Astrocyte (in vitro differentiated cells and primary cell): ENCODE measurements around the gene FAM222B.

ENCODE experiments used
- EZH2 ChIP-seq: IDR thresholded peaks from 2 replicates; pipeline ENCODE4 v1.6.1; 2012; ENCODE audit warnings: mild to moderate bottlenecking, low read length, inconsistent platforms; ENCODE audit not compliant: insufficient read depth
- TF ChIP-seq, protein P1 (sequence below): IDR thresholded peaks from 2 replicates; pipeline ENCODE4 v1.5.1; 2011; ENCODE audit warnings: low read depth, mild to moderate bottlenecking, inconsistent platforms, low read length, moderate library complexity; ENCODE audit not compliant: insufficient read depth

DNA sequence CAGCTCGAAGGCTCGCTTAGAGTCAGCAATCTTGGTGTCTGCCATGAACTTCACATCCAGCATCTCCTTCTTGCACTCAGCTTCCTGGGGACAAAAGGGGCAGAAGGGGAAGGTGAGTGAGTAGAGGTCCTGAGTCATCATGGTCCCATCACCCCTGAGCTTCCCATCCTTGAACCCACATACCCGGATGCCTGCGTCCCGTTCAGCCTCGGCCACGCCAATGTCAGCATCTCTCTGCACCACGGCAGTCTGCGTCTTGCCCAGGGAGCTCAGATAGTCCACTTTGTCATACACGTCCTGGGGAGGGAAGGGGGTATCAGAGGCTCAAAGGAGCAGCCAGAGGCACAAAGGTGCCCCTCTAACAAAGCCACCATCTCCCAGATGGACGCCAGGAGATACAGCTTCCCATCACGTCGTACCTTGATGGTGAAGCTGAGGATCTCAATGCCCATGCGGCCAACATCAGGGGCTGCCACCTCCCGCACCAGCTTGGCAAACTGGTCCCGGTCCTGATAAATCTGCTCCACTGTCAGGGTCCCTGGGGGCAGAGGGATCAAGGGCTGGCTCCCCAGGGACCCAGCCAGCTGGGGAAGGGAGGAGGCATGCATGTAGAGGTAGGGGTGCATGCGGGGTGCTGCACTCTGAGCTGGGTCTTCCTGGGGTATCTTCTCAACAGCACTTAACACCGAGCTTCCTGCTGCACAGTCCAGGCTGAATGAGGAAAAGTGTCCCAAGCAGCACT, 39.7 kb upstream of the FAM222B start:
- TF ChIP-seq, protein P1, sequence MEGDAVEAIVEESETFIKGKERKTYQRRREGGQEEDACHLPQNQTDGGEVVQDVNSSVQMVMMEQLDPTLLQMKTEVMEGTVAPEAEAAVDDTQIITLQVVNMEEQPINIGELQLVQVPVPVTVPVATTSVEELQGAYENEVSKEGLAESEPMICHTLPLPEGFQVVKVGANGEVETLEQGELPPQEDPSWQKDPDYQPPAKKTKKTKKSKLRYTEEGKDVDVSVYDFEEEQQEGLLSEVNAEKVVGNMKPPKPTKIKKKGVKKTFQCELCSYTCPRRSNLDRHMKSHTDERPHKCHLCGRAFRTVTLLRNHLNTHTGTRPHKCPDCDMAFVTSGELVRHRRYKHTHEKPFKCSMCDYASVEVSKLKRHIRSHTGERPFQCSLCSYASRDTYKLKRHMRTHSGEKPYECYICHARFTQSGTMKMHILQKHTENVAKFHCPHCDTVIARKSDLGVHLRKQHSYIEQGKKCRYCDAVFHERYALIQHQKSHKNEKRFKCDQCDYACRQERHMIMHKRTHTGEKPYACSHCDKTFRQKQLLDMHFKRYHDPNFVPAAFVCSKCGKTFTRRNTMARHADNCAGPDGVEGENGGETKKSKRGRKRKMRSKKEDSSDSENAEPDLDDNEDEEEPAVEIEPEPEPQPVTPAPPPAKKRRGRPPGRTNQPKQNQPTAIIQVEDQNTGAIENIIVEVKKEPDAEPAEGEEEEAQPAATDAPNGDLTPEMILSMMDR: no peak
- no peak for TF ChIP-seq EZH2
